H1 (cell line): ENCODE results near the gene SCARB1. TPM values are rescaled to one million over a fixed set of nuclear protein-coding genes. Genes with fewer than 3 reads are reported as not detected.

Source experiments
- CTCF ChIA-PET: fragments of 300-600 bp; sonication (Branson Sonifier 250); formaldehyde crosslinking; loops from one replicate; lab custom pipeline; 2021; ENCODE audit not compliant: partially characterized antibody; lab: Charles Lee
- POLR2A ChIA-PET: fragments of 300-600 bp; sonication (Branson Sonifier 250); formaldehyde crosslinking; loops from one replicate; lab custom pipeline; 2021; ENCODE audit warnings: inconsistent platforms; ENCODE audit not compliant: partially characterized antibody; lab: Charles Lee
- DNase-seq, 2 experiments: peaks; one replicate each; pipeline versions ENCODE4 v3.0.0 to v3.0.0-alpha.2; 2010 to 2022; ENCODE audit warnings: low spot score in 2 of 2, low read depth in 1 of 2, mixed read lengths in 1 of 2
- FAIRE-seq: peaks from 2 replicates; lab custom pipeline; 2011; peaks lifted over from hg19 to GRCh38; lab: Jason Lieb, UNC
- H2AFZ ChIP-seq: 2 replicates; pipeline ENCODE4 v1.8.1; 2012; ENCODE audit warnings: low read length, inconsistent platforms
- H2AK5ac ChIP-seq: 2 replicates; pipeline ENCODE4 v1.6.1; 2013; ENCODE audit warnings: low read depth, low read length
- H2BK120ac ChIP-seq: replicated peaks from 2 replicates; pipeline ENCODE3; 2013; ENCODE audit warnings: low read depth, low read length, inconsistent platforms
- H2BK12ac ChIP-seq: 2 replicates; pipeline ENCODE4 v1.6.1; 2013; ENCODE audit warnings: low read depth, low read length
- H2BK15ac ChIP-seq: 2 replicates; pipeline ENCODE4 v1.6.1; 2013; ENCODE audit warnings: low read length
- H2BK20ac ChIP-seq: 2 replicates; pipeline ENCODE4 v1.6.1; 2013; ENCODE audit warnings: low read length
- H2BK5ac ChIP-seq: 2 replicates; pipeline ENCODE4 v1.6.1; 2013; ENCODE audit warnings: low read depth, low read length
- H3K14ac ChIP-seq: 2 replicates; pipeline ENCODE4 v1.6.1; 2013; ENCODE audit warnings: inconsistent platforms; ENCODE audit not compliant: insufficient read length
- H3K18ac ChIP-seq: 2 replicates; pipeline ENCODE4 v1.6.1; 2013; ENCODE audit warnings: low read length; ENCODE audit errors: extremely low read depth
- H3K23ac ChIP-seq: 2 replicates; pipeline ENCODE4 v1.6.1; 2013; ENCODE audit warnings: inconsistent platforms; ENCODE audit not compliant: insufficient read length
- H3K23me2 ChIP-seq: 2 replicates; pipeline ENCODE4 v1.6.1; 2013; ENCODE audit warnings: low read depth, low read length
- H3K27ac ChIP-seq: 2 replicates; pipeline ENCODE4 v1.6.1; 2011; ENCODE audit warnings: low read depth, low read length, inconsistent platforms
- H3K27me3 ChIP-seq, 4 experiments: replicated peaks in 1 of 4; 1 replicate in 1 of 4; 2 replicates in 3 of 4; pipeline versions ENCODE4 v1.6.1 to v1.8.1; 2011 to 2013; ENCODE audit warnings: low read length in 3 of 4, mild to moderate bottlenecking in 3 of 4, inconsistent platforms in 2 of 4, mixed read lengths in 2 of 4, moderate library complexity in 1 of 4; ENCODE audit not compliant: control insufficient read depth in 3 of 4, insufficient read depth in 3 of 4; ENCODE audit errors: extremely low read depth in 1 of 4
- H3K36me3 ChIP-seq, 4 experiments: 2 replicates each; pipeline versions ENCODE4 v1.6.1 to v1.8.1; 2011 to 2013; ENCODE audit warnings: mild to moderate bottlenecking in 4 of 4, low read length in 3 of 4, moderate library complexity in 2 of 4, control low read depth in 1 of 4, inconsistent platforms in 1 of 4; ENCODE audit not compliant: insufficient read depth in 4 of 4, control insufficient read depth in 2 of 4
- H3K4ac ChIP-seq: replicated peaks from 2 replicates; pipeline ENCODE3; 2013; ENCODE audit warnings: low read length, low read depth, mixed read lengths, inconsistent platforms; ENCODE audit not compliant: insufficient read length
- H3K4me1 ChIP-seq, 4 experiments: replicated peaks in 1 of 4; 1 replicate in 1 of 4; 2 replicates in 3 of 4; pipeline versions ENCODE4 v1.6.1 to v1.8.1; 2011 to 2013; ENCODE audit warnings: low read length in 3 of 4, inconsistent platforms in 2 of 4, mixed read lengths in 1 of 4; ENCODE audit not compliant: insufficient read depth in 4 of 4, control insufficient read depth in 3 of 4
- H3K4me2 ChIP-seq, 2 experiments: 2 replicates each; pipeline versions ENCODE4 v1.6.1 to v1.8.1; 2011 to 2013; ENCODE audit warnings: low read depth in 2 of 2, low read length in 2 of 2, control low read depth in 1 of 2, inconsistent platforms in 1 of 2, mild to moderate bottlenecking in 1 of 2; ENCODE audit not compliant: insufficient read depth in 1 of 2
- H3K4me3 ChIP-seq, 4 experiments: fragments of 200-600, 300-600 bp in 1 of 4; sonication (generic), shearing (Covaris generic), sonication (Bioruptor Twin) in 1 of 4; 2 replicates each; pipeline versions ENCODE4 v1.5.1 to v1.8.1; 2011 to 2016; ENCODE audit warnings: low read length in 4 of 4, low read depth in 3 of 4, control low read depth in 2 of 4, inconsistent platforms in 2 of 4, mild to moderate bottlenecking in 2 of 4, mixed read lengths in 1 of 4, moderate library complexity in 1 of 4; ENCODE audit not compliant: insufficient read depth in 2 of 4; ENCODE audit errors: extremely low read depth in 1 of 4
- H3K56ac ChIP-seq: replicated peaks from 2 replicates; pipeline ENCODE3; 2013; ENCODE audit warnings: low read depth, mild to moderate bottlenecking, mixed read lengths, low read length, inconsistent platforms; ENCODE audit not compliant: insufficient read length
- H3K79me1 ChIP-seq: 2 replicates; pipeline ENCODE4 v1.6.1; 2013; ENCODE audit warnings: low read depth, low read length, control low read depth
- H3K79me2 ChIP-seq, 2 experiments: 2 replicates each; pipeline versions ENCODE4 v1.6.1 to v1.8.1; 2012 to 2013; ENCODE audit warnings: low read length in 2 of 2, mild to moderate bottlenecking in 2 of 2, inconsistent platforms in 1 of 2; ENCODE audit not compliant: insufficient read depth in 2 of 2, control insufficient read depth in 1 of 2
- H3K9ac ChIP-seq, 4 experiments: replicated peaks in 1 of 4; 1 replicate in 1 of 4; 2 replicates in 3 of 4; pipeline versions ENCODE4 v1.6.1 to v1.8.1; 2011 to 2013; ENCODE audit warnings: low read depth in 3 of 4, low read length in 3 of 4, control low read depth in 2 of 4, mild to moderate bottlenecking in 2 of 4, moderate library complexity in 2 of 4, inconsistent platforms in 1 of 4; ENCODE audit errors: extremely low read depth in 1 of 4
- H3K9me3 ChIP-seq, 2 experiments: 2 replicates each; pipeline versions ENCODE4 v1.6.1 to v1.8.1; 2012 to 2013; ENCODE audit warnings: mild to moderate bottlenecking in 2 of 2, moderate library complexity in 2 of 2, control low read depth in 1 of 2, inconsistent platforms in 1 of 2, low read depth in 1 of 2, low read length in 1 of 2, mixed read lengths in 1 of 2; ENCODE audit not compliant: insufficient read depth in 2 of 2
- H4K20me1 ChIP-seq, 2 experiments: replicated peaks in 1 of 2; 2 replicates each; pipeline versions ENCODE3 to v1.8.1; 2011 to 2013; ENCODE audit warnings: inconsistent platforms in 2 of 2, low read length in 2 of 2, mild to moderate bottlenecking in 1 of 2; ENCODE audit not compliant: insufficient read depth in 2 of 2, control insufficient read depth in 1 of 2
- H4K5ac ChIP-seq: 2 replicates; pipeline ENCODE4 v1.6.1; 2013; ENCODE audit warnings: low read length, low read depth, mixed read lengths, inconsistent platforms; ENCODE audit not compliant: insufficient read length
- H4K8ac ChIP-seq: 2 replicates; pipeline ENCODE4 v1.8.0; 2013; ENCODE audit warnings: mild to moderate bottlenecking, moderate library complexity, low read length, inconsistent platforms; ENCODE audit not compliant: insufficient read depth; ENCODE audit errors: extremely low read depth
- H4K91ac ChIP-seq: replicated peaks from 2 replicates; pipeline ENCODE3; 2013; ENCODE audit warnings: low read length, mixed read lengths, inconsistent platforms; ENCODE audit not compliant: insufficient read length
- CHD1 ChIP-seq: IDR thresholded peaks from 2 replicates; pipeline ENCODE4 v1.6.1; 2012; ENCODE audit warnings: low read depth, low read length, improper control_type of control experiment
- CHD2 ChIP-seq: IDR thresholded peaks from 2 replicates; pipeline ENCODE4 v1.6.1; 2012; ENCODE audit warnings: low read length, improper control_type of control experiment
- EZH2 ChIP-seq: fragments of 200-600 bp; sonication (generic); IDR thresholded peaks from 2 replicates; pipeline ENCODE4 v1.7.1; 2012; ENCODE audit warnings: low read depth, mild to moderate bottlenecking, moderate library complexity, low read length, inconsistent platforms; ENCODE audit not compliant: severe bottlenecking
- GABPA ChIP-seq: IDR thresholded peaks from 2 replicates; pipeline ENCODE4 v1.6.1; 2011; ENCODE audit warnings: mild to moderate bottlenecking, low read length, moderate library complexity, borderline replicate concordance; ENCODE audit not compliant: insufficient read depth
- GTF2F1 ChIP-seq: IDR thresholded peaks from 2 replicates; pipeline ENCODE4 v1.6.1; 2012; ENCODE audit warnings: low read depth, low read length, improper control_type of control experiment, borderline replicate concordance
- JUND ChIP-seq: IDR thresholded peaks from 2 replicates; pipeline ENCODE4 v1.6.1; 2011; ENCODE audit warnings: mild to moderate bottlenecking, improper control_type of control experiment, low read length
- POLR2AphosphoS5 ChIP-seq: IDR thresholded peaks from 2 replicates; pipeline ENCODE4 v1.6.1; 2011; ENCODE audit warnings: low read depth, low read length
- RAD21 ChIP-seq, 2 experiments: IDR thresholded peaks in 1 of 2; conservative IDR thresholded peaks in 1 of 2; 2 replicates each; pipeline ENCODE4 v1.6.1; 2011; ENCODE audit warnings: low read depth in 2 of 2, low read length in 2 of 2, improper control_type of control experiment in 1 of 2, inconsistent platforms in 1 of 2, mild to moderate bottlenecking in 1 of 2, moderate library complexity in 1 of 2
- RBBP5 ChIP-seq: IDR thresholded peaks from 2 replicates; pipeline ENCODE4 v1.7.1; 2012; ENCODE audit warnings: low read depth, mild to moderate bottlenecking, inconsistent platforms, low read length, moderate library complexity, borderline replicate concordance
- RFX5 ChIP-seq: IDR thresholded peaks from 2 replicates; pipeline ENCODE4 v1.6.1; 2011; ENCODE audit warnings: low read depth, low read length, improper control_type of control experiment, borderline replicate concordance
- SRF ChIP-seq: IDR thresholded peaks from 2 replicates; pipeline ENCODE4 v1.6.1; 2011; ENCODE audit warnings: mild to moderate bottlenecking, low read depth, low read length, moderate library complexity
- TAF1 ChIP-seq: IDR thresholded peaks from 2 replicates; pipeline ENCODE4 v1.6.1; 2011; ENCODE audit warnings: mild to moderate bottlenecking, low read depth, low read length
- YY1 ChIP-seq: IDR thresholded peaks from 2 replicates; pipeline ENCODE4 v1.6.1; 2011; ENCODE audit warnings: low read depth, mild to moderate bottlenecking, low read length
- WGBS, 2 experiments: shearing (Covaris generic) in 1 of 2; methylation state at CpG; one replicate each; pipeline versions ENCODE4 v1.1.6 to v1.1.7; 2013 to 2015; ENCODE audit warnings: low lambda C conversion rate in 2 of 2, mixed read lengths in 2 of 2, inconsistent platforms in 1 of 2, low coverage in 1 of 2, missing lambda C conversion rate in 1 of 2; ENCODE audit not compliant: insufficient replicate concordance in 2 of 2, insufficient coverage in 1 of 2, insufficient read length in 1 of 2; ENCODE audit errors: extremely low coverage in 1 of 2, missing lambda C conversion rate in 1 of 2; 5-methylcytosine and 5-hydroxymethylcytosine counted together
- polyA plus RNA-seq, 7 experiments: library from polyadenylated mRNA; depleted of rRNA in 3 of 7; stranded (reverse) in 5 of 7; unstranded in 2 of 7; fragments of >200 nt in 5 of 7; fragments of 200-250 nt in 2 of 7; gene quantifications; 1 replicate in 5 of 7; 2 replicates in 1 of 7; 4 replicates in 1 of 7; pipeline versions ENCODE4 v1.2.1 to v1.2.3, GENCODE V29; 2011 to 2013; ENCODE audit warnings: missing spikeins in 2 of 7, mixed read lengths in 2 of 7
- total RNA-seq: library from RNA; stranded (reverse); fragmentation: NEBNext Ultra II Directional; extraction: Animal tissue kit (Norgen Biotek cat#: 25700); gene quantifications from 2 replicates; pipeline ENCODE4 v1.2.1, GENCODE V29; 2021
- TF ChIP-seq, protein P1 (sequence below): IDR thresholded peaks from 2 replicates; pipeline ENCODE4 v1.6.1; 2012; ENCODE audit warnings: inconsistent platforms

SCARB1 gene
- total and polyA plus RNA-seq, 2 of the 8 experiments (the other 6 are each of a cell fraction or from before 2014, with no cell fraction given), result 45.3 to 57.1 TPM

GRCh38 chr12:124852911-124853427 lies 10.7 kb downstream of the SCARB1 start:
- no peaks in the 10 kb centered on the region for H3K9me3 ChIP-seq
- no peak overlapping the region for H4K5ac ChIP-seq
- WGBS, 2 experiments, result 90% methylated on average over 8 of the region's 11 CpGs; no CpG with 5 or more reads in 1 of the 2 experiments
- H2BK12ac ChIP-seq, result no peak overlapping the region
- no peaks in the 10 kb centered on the region for H3K27me3 ChIP-seq
- H3K4me1 ChIP-seq, result no peaks in the 10 kb centered on the region; a peak in 1 of 7 replicates
- no peak overlapping the region for H3K27ac ChIP-seq
- H4K20me1 ChIP-seq, result peaks cover 0 to 9% of the 10 kb centered on the region in 2 experiments
- H4K91ac ChIP-seq, result no peak overlapping the region
- no peak overlapping the region for H3K56ac ChIP-seq
- H2BK5ac ChIP-seq, result no peak overlapping the region
- no peak overlapping the region for H2AK5ac ChIP-seq
- H4K8ac ChIP-seq, result no peak overlapping the region
- no peak overlapping the region for H2BK120ac ChIP-seq
- no peak overlapping the region for H3K14ac ChIP-seq
- no peak overlapping the region for H2AFZ ChIP-seq
- POLR2A ChIA-PET, result interaction anchor here (2.8 kb wide), 1 partner anchor 9 kb away, joined by 8 read pairs; no protein-coding TSS in a partner anchor
- H3K36me3 ChIP-seq, result no peaks in the 10 kb centered on the region; a peak in 1 of 8 replicates
- no peak overlapping the region for H3K18ac ChIP-seq
- H3K79me1 ChIP-seq, result peaks cover 19% of the 10 kb centered on the region
- no peak overlapping the region for H3K4me3 ChIP-seq
- CTCF ChIA-PET, result interaction anchor here (0.9 kb wide), 1 partner anchor 53 kb away, joined by 3 read pairs; no protein-coding TSS in a partner anchor
- H3K23ac ChIP-seq, result no peak overlapping the region
- DNase-seq (no peak), FAIRE-seq (no peak)
- no peaks in the 10 kb centered on the region for H3K23me2 ChIP-seq
- H2BK20ac ChIP-seq, result no peak overlapping the region
- H3K9ac ChIP-seq, result no peak overlapping the region
- H3K79me2 ChIP-seq, result peaks cover 0 to 18% of the 10 kb centered on the region in 2 experiments
- H3K4ac ChIP-seq, result no peak overlapping the region
- no peak overlapping the region for H3K4me2 ChIP-seq
- H2BK15ac ChIP-seq, result no peak overlapping the region
- TF ChIP-seq CHD1, result no peak
- no peak for TF ChIP-seq JUND
- no peak for TF ChIP-seq POLR2AphosphoS5
- TF ChIP-seq GTF2F1, result no peak
- no peak for TF ChIP-seq RFX5
- no peak for TF ChIP-seq GABPA
- no peak for TF ChIP-seq RBBP5
- no peak for TF ChIP-seq CHD2
- TF ChIP-seq, protein P1, sequence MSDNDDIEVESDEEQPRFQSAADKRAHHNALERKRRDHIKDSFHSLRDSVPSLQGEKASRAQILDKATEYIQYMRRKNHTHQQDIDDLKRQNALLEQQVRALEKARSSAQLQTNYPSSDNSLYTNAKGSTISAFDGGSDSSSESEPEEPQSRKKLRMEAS, result no peak
- no peak for TF ChIP-seq EZH2
- no peak for TF ChIP-seq YY1
- TF ChIP-seq TAF1, result no peak
- no peak for TF ChIP-seq SRF
- TF ChIP-seq RAD21 (IDR thresholded peaks at IDR 0.05 in 1 of 2, conservative IDR thresholded peaks at IDR 0.05 in 1 of 2; ENCODE audit: low read depth in 2 of 2, low read length in 2 of 2), result no peak
